ENCODE results near the gene NDUFS3.
"Not testable (repeated sequence)": the region's sequence is repeated elsewhere in the genome, so short reads cannot be mapped to it uniquely, and the experiment has no call there.

NDUFS3 gene

DNA sequence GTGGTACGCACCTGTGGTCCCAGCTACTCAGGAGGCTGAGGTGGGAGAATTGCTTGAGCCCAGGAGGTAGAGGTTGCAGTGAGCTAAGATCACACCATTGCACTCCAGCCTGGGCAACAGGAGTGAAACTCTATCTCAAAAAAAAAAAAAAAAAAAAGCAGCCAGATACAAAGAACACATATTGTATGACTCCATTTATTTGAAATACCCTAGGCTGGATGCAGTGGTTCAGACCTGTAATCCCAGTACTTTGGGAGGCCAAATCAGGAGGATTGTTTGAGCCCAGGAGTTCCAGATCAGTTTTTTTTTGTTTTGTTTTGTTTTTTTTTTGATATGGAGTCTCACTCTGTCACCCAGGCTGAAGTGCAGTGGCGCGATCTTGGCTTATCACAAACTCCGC is 16.5 kb upstream of the NDUFS3 start:
- not testable (repeated sequence) for DNase-seq

DNA sequence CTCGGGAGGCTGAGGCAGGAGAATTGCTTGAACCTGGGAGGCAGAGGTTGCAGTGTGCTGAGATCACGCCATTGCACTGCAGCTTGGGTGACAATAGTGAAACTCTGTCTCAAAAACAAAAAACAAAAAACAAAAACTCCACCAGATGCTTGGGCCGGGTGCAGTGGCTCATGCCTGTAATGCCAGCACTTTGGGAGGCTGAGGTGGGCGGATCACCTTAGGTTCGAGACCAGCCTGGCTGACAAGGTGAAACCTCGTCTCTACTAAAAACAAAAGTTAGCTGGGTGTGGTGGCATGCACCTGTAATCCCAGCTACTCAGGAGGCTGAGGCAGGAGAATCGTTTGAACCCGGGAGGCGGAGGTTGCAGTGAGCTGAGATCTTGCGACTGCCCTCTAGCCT is 14.5 kb upstream of the NDUFS3 start:
- DNase-seq, result not testable (repeated sequence)

DNA sequence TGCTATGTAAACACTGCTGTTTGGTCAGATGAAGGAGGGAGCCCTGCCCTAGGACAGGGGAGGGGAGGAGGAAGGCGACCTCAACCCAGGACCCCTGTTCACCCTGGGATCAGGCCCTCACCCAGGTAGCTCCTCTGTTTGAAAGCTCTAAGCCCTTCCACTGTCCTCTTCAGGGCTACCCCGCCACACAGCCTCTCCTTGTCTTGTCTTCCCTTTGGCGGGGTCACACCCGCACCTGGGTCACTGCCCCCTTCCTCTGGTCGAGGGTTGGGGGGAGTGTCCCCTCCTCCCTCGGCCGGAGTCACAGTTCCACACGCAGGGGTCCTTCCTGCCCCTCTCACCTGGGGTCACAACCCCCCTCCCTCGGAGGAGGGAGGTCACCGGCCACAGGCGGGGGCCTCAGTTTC is 13.9 kb upstream of the NDUFS3 start:
- DNase-seq, result no peak

DNA sequence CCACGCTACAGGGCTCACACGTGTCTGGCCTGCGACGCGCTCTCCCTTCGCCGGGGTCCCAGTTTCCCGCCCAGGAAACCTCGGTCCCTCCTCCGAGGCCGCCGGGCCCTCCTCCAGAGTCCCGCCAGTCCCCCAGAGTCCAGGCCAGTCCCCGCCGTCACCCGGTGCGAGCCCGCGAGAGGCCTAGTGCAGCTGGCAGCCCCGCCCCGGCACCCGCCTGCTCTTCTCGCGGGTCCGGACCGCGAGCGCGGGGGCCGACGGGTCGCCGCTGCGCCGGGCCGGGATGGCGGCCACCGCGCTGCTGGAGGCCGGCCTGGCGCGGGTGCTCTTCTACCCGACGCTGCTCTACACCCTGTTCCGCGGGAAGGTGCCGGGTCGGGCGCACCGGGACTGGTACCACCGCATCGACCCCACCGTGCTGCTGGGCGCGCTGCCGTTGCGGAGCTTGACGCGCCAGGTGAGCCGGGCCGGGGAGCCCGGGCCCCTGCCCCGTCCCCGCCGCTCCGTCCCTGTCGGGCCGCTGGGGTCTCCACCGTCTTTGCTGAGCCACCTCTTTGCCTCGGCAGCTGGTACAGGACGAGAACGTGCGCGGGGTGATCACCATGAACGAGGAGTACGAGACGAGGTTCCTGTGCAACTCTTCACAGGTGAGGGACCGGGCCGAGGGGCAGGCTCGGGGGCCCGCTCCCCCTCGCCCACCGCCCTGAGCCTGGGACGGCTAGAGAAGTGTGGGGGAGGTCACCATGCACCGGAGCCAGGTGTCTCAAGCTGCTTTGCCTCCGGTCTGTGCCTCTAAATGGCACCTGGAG is 13.3 kb upstream of the NDUFS3 start, which contains the start of gene PTPMT1:
PTPMT1 (plus strand) TSS at position 260 of the 809 bp plus-strand sequence; CDS start at position 284, 24 bp downstream.
- peak; percentile 55 for DNase-seq

DNA sequence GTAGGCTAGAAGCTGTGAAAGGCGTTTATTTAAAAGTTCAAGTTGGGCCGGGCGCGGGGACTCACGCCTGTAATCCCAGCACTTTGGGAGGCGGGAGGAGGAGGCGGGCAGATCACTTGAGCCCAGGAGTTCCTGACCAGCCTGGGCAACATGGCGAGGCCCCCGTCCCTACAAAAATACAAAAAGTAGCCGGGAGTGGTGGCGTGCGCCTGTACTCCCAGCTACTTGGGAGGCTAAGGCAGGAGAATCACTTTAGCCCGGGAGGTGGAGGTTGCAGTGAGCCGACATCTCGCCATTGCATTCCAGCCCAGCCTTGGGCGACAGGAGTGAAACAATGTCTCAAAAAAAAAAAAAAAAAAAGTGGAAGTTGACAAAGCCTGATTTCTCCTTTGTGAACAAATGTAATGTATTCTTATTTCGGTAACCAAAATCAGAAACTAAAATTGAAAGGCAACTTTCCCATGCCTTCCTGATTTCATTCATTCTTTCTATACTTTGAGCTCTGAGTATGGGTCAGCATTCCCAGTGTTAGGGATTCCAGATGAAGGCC is 12.7 kb upstream of the NDUFS3 start:
- DNase-seq, result no peak

DNA sequence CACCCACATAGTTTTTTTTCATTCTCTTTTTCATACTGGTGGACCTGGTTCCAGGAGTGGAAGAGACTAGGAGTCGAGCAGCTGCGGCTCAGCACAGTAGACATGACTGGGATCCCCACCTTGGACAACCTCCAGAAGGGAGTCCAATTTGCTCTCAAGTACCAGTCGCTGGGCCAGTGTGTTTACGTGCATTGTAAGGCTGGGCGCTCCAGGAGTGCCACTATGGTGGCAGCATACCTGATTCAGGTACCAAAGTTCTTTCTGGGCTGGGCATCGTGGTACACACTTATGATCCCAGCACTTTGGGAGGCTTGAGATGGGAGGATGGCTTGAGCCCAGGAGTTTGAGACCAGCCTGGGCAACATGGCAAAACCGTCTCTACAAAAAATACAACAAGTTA is 9.2 kb upstream of the NDUFS3 start:
- DNase-seq, result no peak

DNA sequence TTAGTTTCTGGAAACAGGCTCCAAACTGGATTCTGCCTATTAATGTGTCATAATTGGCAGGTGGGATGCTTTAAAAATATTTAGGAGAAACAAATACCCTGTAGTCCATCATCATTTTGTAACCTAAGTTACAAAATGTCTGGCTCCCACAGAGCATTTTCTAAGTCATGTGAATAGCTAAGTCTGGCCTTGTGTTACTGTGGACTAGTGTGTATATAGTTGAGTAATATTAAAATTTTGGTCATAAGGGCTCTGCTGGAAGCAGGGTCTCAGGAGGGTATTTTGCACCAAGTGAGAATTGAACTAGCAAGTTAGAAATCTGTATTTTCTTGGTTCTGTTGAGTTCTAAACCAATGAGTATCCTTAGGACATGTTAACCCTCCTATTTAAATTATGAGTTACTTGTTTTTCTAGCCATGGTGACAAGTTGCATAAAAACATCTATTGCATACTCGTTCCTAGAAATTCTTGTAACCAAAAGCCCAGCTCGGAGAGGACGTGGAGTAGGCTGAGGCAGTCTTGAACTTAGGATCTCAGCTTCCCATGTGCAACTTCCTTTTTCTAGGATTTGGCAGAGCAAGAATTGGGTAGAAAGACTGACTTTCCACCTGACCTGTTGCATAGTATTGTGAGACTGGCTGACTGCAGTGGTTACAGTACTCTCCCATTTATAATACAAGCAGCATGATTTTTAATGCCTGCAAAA is 8.1 kb upstream of the NDUFS3 start:
- no peak for DNase-seq

DNA sequence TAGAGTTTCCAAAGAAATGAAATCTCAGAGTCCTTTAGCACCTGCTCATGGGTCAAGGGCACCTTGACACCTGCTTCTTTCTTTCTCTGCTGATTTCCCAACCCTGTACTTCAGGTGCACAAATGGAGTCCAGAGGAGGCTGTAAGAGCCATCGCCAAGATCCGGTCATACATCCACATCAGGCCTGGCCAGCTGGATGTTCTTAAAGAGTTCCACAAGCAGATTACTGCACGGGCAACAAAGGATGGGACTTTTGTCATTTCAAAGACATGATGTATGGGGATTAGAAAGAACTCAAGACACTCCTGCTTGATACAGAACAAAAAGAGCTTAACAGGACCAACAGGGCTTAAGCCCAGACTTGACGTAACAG is 7.5 kb upstream of the NDUFS3 start:
- DNase-seq, result no peak

DNA sequence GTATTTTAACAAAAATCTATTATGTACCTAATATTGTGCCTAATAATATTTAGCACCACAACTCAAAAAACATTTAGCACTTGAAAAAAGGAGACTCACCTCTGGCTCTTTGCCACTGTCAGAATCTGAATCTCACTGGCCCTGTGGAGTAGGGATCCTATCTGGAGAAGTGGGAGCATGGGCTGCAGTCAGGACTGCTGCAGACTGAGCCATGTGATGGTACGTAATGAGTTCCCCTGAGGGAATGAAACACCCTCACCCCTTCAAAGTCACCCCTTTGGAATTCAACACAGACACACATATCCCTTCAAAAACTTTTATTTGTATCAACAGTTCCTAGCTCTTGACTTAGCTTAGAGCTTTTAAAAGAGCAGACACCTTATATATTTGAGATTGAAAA is 7.0 kb upstream of the NDUFS3 start:
- no peak for DNase-seq

DNA sequence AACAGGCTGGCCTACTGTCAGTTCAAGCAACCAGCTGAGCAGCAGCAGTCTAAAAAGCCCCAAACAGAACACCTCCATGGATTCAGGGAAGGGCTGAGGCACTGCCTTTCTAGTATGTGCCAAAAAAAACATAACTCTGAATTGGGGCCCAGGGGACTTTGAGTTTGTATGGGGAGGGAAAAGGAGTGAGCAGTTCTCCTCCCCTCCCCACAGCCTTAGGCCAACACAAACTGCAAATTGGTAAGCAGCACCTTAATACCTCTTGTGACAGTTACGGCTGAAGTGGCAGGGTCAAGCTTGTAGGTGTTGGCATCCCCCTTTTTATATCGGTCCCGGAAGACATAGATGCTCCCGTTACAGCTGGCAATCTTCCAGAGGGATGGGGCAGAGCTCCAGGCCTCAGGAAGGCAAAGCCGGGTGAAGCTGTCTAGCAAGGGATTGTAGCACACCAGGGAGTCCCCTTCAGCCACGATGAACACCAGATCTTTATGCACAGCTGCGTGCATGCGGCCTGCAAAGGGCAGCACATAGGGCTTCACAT is 6.1 kb upstream of the NDUFS3 start:
- no peak for DNase-seq

DNA sequence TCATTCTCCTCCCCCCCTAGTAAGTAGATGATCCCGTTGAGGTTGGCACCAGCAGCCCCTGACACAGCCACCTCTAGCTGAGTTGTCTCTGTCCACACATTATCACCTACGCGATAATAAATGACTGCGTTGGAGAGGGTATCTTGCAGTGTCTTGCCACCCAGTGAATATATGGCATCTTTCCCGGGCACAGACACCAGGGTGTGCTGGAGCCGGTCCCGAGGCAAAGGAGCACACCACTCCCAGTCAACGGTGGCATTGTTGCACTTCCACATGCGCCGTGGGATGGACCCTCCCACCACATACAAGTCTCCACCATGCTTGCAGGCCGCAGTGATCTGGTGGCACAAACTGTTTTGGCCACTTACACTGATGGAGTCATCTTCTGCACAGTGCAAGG is 5.6 kb upstream of the NDUFS3 start:
- DNase-seq, result no peak

DNA sequence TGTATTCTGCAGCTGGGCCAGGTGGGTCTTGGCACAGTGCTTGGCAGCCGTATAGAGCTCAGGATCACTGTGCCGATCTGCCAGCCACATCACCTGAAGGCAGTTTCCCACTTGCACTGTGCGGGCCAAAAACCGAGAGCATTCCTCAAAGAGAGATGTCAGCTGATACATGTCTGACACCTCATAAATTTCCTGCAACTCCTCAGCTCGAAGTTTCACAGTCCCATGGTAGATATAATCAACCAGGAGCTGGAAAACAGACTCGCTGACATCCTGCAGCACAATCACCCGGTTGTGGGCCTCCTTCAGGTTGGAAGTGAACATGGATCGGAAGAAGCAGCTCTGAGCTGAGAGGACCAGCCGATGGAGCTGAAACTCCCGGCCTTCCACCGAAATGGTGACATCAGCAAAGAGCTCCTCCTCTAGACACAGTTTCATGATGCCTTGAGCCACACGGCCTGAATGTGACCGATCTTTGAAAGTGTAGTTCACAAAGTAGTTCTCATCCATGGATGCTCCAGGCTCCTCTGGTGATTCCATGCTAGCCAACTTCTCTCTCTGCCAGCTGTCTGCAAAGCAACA is 1.3 kb upstream of the NDUFS3 start:
- DNase-seq, result no peak

DNA sequence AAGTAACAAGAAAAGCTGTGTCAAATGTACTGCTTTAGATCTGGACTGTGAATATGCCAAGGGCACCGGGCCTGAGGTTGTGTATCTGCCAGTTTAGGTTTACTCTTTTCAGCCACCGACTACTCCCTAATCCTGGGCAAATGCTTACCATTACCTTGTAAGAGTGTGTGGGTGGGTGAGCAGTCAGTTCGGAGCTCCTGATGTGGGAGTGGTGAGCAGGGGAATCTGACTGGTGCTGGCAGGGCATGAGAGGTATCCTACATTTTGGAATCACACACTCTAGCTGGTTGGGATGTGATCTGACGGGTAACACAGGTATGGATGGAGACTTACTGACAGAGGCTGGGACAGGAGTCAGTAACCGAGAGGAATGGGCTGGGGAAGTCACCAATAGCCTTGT is 5.0 kb downstream of the NDUFS3 start:
- no peak for DNase-seq

DNA sequence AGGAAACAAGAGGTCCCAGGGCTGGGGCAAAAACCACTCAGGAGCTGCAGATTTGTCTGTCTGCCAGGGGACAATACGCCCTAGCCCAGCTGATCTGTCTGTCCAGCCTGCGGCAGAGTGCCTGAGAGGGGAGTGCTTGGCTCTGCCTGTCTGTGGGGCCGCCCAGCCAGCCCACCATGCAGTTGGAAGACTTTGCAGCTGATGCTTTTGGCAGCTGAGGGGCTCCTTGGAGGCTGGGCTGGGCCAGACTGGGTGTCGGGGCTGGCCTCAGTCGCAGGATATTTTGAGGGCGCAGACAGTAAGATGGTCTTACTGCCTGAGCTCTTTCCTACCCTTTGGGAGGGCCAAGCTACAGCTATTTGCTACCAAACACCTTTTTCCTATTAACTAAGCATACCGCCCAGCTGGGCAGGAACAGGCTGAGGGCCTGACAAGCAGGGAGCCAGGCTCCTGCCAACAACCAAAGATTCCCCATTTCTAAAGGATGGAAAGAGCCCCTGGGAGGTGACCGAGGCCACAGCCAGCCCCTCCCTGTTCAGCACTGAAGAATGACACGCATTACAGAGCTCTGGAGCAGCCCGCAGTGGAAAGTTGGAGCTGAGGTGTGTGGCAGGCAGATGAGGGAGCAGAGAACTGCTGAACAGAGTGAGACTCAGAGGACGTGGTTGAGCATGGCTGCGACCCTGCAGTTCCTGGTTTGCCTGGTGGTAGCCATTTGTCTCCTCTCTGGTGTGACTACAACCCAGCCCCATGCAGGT is 7.4 kb downstream of the NDUFS3 start, which contains the start of gene FAM180B:
FAM180B (plus strand) TSS at position 581 of the 758 bp plus-strand sequence; CDS start at position 672, 91 bp downstream.
- DNase-seq, result no peak

DNA sequence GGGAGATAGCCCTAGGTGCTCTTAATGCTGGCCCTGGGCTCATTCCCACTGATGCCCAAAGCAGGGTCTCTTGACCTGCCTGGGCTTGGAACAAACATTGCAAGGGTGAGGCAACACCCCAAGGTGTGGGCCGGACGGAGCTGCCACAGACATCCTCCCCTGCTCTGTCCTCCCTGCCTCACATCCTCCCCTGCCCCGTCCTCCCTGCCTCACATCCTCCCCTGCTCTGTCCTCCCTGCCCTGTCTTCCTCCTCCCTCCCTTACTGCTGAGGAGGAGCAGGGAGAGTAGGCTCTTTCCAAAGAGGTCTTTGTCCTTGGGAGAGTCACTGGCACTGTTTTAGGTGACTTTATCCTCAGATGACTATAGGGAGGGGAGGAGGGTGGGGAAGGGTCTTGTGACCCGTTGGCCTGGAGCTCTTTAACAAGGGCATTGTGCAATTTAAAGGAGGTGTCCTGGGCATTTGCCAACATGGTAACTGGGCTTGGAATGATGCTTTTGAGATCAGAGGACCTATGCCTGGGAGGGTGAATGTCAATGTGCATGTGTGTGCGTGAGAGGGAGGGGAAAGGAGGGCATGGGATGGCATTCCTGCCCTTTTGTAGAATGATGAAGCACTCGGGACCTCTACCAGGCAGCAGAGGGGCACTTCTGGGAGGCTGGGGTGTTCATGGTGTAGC is 8.3 kb downstream of the NDUFS3 start:
- DNase-seq, result no peak

DNA sequence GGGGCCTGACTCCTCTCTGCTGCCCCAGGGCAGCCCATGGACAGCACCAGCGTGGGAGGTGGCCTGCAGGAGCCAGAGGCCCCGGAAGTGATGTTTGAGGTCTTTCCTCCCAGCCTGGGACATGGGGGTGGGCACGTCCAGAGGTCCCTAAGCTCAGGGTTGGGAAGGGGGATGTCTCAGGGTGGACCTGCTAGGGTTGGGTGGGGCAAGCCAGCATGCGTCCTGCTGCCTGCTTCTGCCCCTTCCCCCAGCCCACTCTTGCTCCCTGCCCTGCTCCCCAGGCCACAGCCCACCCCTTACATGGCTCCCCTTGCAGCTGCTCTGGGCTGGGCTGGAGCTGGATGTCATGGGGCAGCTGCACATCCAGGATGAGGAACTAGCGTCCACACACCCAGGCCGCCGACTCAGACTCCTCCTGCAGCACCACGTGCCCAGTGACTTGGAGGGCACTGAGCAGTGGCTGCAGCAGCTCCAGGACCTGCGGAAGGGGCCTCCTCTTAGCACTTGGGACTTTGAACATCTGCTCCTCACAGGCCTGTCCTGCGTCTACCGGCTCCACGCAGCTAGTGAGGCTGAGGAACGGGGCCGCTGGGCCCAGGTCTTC is 9.0 kb downstream of the NDUFS3 start:
- no peak for DNase-seq

DNA sequence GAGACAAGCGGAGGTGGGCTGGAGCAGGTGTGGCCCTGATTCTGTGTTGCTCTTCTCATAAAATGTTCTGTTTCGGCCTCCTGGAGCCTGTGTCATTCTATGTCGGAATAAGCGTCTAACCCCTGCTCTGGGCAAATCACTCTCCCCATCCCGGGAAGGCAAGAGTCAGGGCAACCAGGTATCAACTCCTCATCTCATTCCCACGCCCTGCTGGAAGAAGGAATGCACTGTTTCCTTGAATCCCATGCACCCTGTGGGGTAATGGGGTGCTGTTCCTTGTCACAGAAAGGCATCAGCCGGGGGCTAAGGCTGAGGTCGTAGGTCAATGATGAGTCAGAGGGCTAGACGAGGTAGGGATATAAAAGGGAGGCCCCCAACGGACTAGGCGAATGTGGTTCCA is 10.2 kb downstream of the NDUFS3 start:
- DNase-seq, result no peak

DNA sequence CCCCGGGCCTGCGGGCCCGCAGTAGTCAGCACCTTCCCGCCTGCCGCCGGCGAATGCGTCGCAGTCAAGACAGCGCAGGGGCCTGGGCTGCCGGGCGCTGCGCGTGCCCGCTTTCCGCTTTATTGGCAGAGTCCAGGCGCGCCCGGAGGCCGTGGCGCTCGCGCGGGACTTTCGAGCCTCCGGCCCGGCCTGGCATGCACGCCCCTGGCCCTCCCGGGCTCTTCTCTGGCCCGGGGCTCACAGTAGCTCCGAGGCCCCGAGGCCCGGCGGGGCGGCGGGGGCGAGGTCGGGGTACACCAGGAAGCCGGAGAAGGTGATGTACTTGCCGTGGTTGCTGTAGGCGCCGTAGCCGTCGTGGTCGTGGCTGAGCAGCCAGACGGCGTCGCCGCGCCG is 10.7 kb downstream of the NDUFS3 start:
- no peak for DNase-seq

DNA sequence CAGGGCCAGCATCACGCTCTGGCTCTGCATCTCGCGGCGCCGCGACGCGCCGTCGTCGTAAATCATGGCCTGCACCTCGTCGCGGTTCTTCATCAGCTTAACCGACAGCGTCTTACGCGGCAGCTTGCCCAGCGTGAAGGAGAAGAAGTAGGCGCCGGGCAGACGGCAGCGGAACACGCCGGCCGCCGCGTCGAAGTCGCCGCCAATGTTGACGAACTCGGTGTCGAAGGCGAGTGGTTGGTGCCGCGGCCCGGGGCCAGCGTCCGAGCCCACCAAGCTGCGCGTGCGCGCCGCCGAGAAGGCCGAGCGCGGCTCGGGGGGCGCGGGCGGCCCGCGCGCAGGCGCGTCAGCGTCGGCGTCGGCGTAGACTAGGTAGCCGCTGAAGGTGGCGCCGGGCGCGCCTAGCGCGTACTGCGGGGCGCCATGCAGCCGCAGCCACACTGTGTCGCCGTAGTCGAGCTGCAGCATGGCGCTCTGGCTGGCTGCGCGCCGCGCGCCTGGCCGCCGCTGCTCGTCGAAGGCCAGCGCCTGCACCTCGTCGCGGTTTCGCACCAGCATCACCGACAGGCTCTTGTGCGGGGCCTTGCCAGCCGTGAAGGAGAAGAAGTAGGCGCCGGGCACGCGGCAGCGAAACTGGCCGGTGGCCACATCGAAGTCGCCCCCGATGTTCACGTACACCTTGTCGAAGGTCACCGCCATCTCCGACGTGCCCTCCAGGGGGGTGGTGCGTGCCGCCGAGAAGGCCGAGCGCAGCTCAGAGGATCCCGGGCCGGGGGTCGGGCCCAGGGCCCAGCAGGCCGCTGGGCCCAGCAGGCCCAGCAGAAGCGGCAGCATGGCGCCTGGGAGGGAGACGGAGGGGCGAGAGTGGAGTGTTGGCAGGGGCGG is 11.3 kb downstream of the NDUFS3 start:
- DNase-seq, result no peak

DNA sequence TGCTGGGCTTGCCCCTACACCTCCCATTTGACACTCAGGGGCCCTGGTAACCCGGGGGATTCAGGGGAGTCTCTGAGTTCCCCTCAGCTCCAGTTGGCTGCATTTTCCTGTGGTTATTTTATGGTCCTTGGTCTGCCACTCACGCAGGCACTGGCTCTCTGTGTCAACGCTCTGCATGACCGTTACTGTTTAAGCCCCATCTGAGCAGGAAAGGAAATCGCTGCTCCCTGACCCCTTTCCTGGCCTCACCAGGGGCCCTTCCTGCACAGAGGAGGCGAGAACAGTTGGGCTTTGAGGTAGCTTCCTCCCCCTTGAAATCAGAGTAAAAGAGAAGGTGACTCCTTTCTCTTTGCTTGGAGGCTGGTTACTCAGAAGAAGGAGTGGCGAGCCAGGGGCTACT is 12.9 kb downstream of the NDUFS3 start:
- DNase-seq, result no peak

DNA sequence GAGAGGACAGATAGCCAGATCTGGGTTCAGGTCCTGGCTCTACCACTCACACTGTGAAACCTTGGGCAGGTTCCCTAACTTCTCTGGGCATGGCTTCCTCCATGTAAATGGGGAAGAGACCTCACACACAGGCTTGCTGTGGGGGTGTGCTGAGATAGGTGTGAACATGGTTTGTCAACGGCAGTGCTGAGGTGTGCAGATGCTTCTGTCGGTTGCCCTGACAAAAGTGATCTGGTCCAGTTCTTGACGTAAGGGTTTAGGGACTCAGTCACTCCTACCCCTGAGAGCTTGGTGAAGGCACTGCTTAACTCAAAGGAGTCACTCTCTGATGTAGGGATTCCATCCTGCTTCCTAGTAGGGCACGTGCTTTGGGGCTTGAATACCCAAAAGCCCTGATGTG is 13.4 kb downstream of the NDUFS3 start:
- no peak for DNase-seq

All from DMS79 (cell line).